DOHH2 (cell line): ENCODE results near the gene USHBP1.

Source experiments
- H3F3A ChIP-seq: fragments of 200-600 bp; sonication (generic), shearing (Covaris generic); 2 replicates; pipeline ENCODE4 v1.6.0; 2016; ENCODE audit warnings: antibody characterized with exemption, mild to moderate bottlenecking; ENCODE audit not compliant: control insufficient read depth, insufficient read depth
- H3K27ac ChIP-seq: fragments of 200-600 bp; sonication (generic); 2 replicates; pipeline ENCODE4 v1.5.1; 2014; ENCODE audit warnings: low read depth, mild to moderate bottlenecking, low read length, moderate library complexity
- H3K27me3 ChIP-seq: fragments of 200-600 bp; sonication (generic); 2 replicates; pipeline ENCODE4 v1.6.1; 2014; ENCODE audit warnings: mild to moderate bottlenecking, low read length, mixed read lengths; ENCODE audit not compliant: control insufficient read depth
- H3K36me3 ChIP-seq: fragments of 200-600 bp; sonication (generic); 2 replicates; pipeline ENCODE4 v1.6.1; 2014; ENCODE audit warnings: mild to moderate bottlenecking, low read length, moderate library complexity, mixed read lengths; ENCODE audit not compliant: control insufficient read depth
- H3K4me1 ChIP-seq: fragments of 200-600 bp; sonication (generic); 2 replicates; pipeline ENCODE4 v1.6.1; 2014; ENCODE audit warnings: mild to moderate bottlenecking, low read length, mixed read lengths; ENCODE audit not compliant: control insufficient read depth
- H3K4me2 ChIP-seq: fragments of 200-600 bp; sonication (generic); 2 replicates; pipeline ENCODE4 v1.6.0; 2014; ENCODE audit warnings: mild to moderate bottlenecking, low read length, moderate library complexity
- H3K4me3 ChIP-seq: fragments of 200-600 bp; sonication (generic); 2 replicates; pipeline ENCODE4 v1.5.1; 2014; ENCODE audit warnings: mild to moderate bottlenecking, low read length, mixed read lengths
- H3K79me2 ChIP-seq: fragments of 200-600 bp; sonication (generic); 2 replicates; pipeline ENCODE4 v1.6.1; 2014; ENCODE audit warnings: mild to moderate bottlenecking, low read length, mixed read lengths; ENCODE audit not compliant: control insufficient read depth
- H3K9me2 ChIP-seq: fragments of 200-600 bp; sonication (generic); replicated peaks from 2 replicates; pipeline ENCODE4 v1.6.1; 2014; ENCODE audit warnings: mild to moderate bottlenecking, low read length, mixed read lengths; ENCODE audit not compliant: control insufficient read depth
- H3K9me3 ChIP-seq: fragments of 200-600 bp; sonication (generic); 2 replicates; pipeline ENCODE4 v1.6.1; 2014; ENCODE audit warnings: antibody characterized with exemption, low read length, mixed read lengths; ENCODE audit not compliant: control insufficient read depth, insufficient read depth
- H4K20me1 ChIP-seq: fragments of 200-600 bp; sonication (generic); 2 replicates; pipeline ENCODE4 v1.6.0; 2014; ENCODE audit warnings: low read depth, mild to moderate bottlenecking, antibody characterized with exemption, low read length, moderate library complexity; ENCODE audit not compliant: control insufficient read depth, insufficient read depth
- EZH2phosphoT487 ChIP-seq: fragments of 200-600 bp; sonication (generic); IDR thresholded peaks from 2 replicates; pipeline ENCODE4 v1.6.1; 2017; ENCODE audit warnings: borderline replicate concordance, mild to moderate bottlenecking, antibody characterized with exemption, low read length, moderate library complexity, mixed read lengths
- TF ChIP-seq, protein P1 (sequence below): fragments of 200-600 bp; sonication (generic); IDR thresholded peaks from one replicate; pipeline ENCODE4 v1.5.1; 2014; ENCODE audit warnings: antibody characterized with exemption, mild to moderate bottlenecking, low read depth, low read length; ENCODE audit not compliant: poor library complexity, severe bottlenecking

The USHBP1 gene

DNA sequence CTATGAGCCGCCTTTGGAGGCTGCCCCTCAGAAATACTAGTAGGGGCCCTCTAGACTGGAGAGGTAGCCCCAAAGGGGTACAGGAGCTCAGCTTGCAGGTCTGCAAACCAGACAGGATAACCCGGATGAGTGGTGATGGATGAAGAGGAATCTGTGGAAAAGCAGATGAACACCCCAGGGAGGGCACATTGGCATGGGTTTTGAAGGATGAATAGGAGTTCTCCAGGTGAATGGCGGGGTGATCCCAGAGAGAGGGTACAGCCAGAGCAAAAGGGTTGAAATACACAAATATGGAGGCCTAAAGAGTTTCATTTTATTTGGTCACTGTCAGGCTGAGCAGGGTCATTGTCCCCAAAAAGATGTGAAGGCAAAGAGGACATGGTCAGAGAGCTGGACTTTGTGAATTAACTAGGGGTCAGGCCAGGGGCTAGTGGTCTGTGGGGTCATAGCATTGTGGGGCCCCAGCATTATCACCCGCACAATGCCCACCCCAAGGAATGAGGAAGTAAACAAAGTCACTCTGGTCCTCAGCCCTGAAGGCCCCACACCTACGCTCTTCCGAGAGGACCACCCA, 23.6 kb downstream of the USHBP1 start:
- no peaks in the 10 kb centered on the region for H3K9me3 ChIP-seq
- peaks cover 30% of the 10 kb centered on the region for H3K4me1 ChIP-seq
- no peaks in the 10 kb centered on the region for H3K9me2 ChIP-seq
- H3K4me2 ChIP-seq: no peak overlapping the region
- no peaks in the 10 kb centered on the region for H3K27me3 ChIP-seq
- peaks cover 39% of the 10 kb centered on the region for H3K36me3 ChIP-seq
- H3K4me3 ChIP-seq: no peak overlapping the region
- TF ChIP-seq, protein P1, sequence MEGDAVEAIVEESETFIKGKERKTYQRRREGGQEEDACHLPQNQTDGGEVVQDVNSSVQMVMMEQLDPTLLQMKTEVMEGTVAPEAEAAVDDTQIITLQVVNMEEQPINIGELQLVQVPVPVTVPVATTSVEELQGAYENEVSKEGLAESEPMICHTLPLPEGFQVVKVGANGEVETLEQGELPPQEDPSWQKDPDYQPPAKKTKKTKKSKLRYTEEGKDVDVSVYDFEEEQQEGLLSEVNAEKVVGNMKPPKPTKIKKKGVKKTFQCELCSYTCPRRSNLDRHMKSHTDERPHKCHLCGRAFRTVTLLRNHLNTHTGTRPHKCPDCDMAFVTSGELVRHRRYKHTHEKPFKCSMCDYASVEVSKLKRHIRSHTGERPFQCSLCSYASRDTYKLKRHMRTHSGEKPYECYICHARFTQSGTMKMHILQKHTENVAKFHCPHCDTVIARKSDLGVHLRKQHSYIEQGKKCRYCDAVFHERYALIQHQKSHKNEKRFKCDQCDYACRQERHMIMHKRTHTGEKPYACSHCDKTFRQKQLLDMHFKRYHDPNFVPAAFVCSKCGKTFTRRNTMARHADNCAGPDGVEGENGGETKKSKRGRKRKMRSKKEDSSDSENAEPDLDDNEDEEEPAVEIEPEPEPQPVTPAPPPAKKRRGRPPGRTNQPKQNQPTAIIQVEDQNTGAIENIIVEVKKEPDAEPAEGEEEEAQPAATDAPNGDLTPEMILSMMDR: no peak
- TF ChIP-seq EZH2phosphoT487: no peak
- H3K79me2 ChIP-seq: peaks cover 59% of the 10 kb centered on the region
- peaks cover 22% of the 10 kb centered on the region for H3F3A ChIP-seq
- no peak overlapping the region for H3K27ac ChIP-seq
- peaks cover 14% of the 10 kb centered on the region for H4K20me1 ChIP-seq

DNA sequence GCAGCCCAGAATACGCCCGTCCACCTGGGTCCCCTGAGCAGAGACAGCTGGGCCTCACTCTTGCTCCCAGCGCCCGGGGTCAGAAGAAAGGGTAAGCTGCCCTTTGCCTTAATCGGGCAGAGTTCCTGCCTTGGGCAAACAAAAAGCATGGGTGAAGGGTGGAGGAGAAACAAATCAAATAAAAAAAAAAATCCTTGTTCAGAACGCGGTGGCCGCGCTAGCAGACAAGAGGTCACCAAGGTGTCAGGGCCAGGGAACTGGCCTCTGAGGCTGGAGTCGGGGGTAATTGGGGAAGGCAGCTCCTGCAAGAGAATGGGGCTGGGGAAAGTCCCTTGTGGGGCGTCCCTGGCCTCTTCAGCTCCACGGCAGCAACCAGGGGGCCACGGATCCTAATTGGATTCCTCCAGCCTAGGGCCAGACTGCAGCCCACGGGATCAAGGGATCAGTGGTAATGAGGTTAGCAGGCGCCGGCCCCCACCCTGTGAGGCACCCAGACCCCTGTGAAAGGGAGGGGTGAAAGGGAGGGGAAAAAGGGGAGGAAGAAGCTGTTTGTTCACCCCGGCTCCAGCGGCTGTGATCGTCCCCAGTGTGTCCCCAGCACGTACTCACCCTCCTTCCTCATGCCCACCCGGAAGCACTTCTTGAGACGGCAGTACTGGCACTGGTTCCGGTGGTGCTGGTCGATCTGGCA, 24.3 kb downstream of the USHBP1 start:
- H3K9me3 ChIP-seq: no peaks in the 10 kb centered on the region
- peaks cover 60% of the 10 kb centered on the region for H3K79me2 ChIP-seq
- no peak overlapping the region for H3K4me3 ChIP-seq
- peaks cover 32% of the 10 kb centered on the region for H3K4me1 ChIP-seq
- no peaks in the 10 kb centered on the region for H3K27me3 ChIP-seq
- peaks cover 41% of the 10 kb centered on the region for H3K36me3 ChIP-seq
- no peaks in the 10 kb centered on the region for H3K9me2 ChIP-seq
- no peak overlapping the region for H3K27ac ChIP-seq
- H4K20me1 ChIP-seq: peaks cover 14% of the 10 kb centered on the region
- H3K4me2 ChIP-seq: no peak overlapping the region
- H3F3A ChIP-seq: peaks cover 22% of the 10 kb centered on the region
- TF ChIP-seq, protein P1: no peak
- TF ChIP-seq EZH2phosphoT487: no peak

DNA sequence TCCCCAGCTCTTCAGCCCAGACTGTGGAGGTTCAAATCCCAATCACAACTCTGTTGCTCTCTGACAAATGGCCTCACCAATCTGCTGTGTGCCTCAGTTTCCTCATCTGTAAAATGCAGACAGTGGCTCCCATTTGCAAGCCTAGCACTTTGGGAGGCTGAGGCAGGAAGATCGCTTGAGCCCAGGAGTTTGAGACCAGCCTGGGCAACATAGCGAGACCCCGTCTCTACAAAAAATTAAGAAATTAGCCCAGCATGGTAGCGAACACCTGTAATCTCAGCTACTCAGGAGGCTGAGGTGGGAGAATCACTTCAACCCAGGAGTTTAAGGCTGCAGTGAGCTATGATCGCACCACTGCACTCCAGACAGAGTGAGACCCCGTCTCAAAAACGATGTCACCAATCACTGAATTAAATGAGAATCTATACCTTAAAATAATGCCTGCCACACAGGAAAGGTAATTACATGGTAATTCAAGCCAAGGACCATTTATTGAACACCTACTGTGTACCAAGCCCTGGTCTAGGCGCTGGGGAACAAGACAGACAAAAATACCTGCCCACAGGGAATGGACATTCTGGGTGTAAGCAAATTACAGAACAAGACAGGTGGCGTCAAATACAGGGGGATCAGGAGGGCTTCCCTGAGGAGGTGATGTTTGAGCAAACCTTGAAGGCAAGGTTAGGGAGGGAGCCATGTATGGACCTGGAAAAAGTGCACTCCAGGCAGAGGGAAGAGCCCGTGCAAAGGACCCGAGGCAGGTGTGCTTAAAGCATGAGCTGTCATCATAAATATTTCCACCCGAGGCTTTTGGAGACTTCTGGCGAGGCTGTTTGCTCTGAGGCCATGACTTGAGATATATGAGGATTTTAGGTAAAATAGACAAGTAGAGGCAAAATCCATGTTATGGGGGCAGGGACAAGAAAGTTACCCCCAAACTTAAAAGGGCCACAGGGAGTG, 26.5 kb downstream of the USHBP1 start:
- TF ChIP-seq, protein P1: no peak
- no peak for TF ChIP-seq EZH2phosphoT487
- H3K27ac ChIP-seq: no peak overlapping the region
- H3F3A ChIP-seq: peaks cover 17% of the 10 kb centered on the region
- H3K4me3 ChIP-seq: no peak overlapping the region
- peaks cover 32% of the 10 kb centered on the region for H3K4me1 ChIP-seq
- no peak overlapping the region for H3K4me2 ChIP-seq
- no peaks in the 10 kb centered on the region for H3K9me2 ChIP-seq
- H3K36me3 ChIP-seq: peaks cover 55% of the 10 kb centered on the region
- H4K20me1 ChIP-seq: peaks cover 12% of the 10 kb centered on the region
- no peaks in the 10 kb centered on the region for H3K9me3 ChIP-seq
- peaks cover 60% of the 10 kb centered on the region for H3K79me2 ChIP-seq
- H3K27me3 ChIP-seq: no peaks in the 10 kb centered on the region
